GM12878 (cell line): ENCODE results near the gene TM4SF1. TPM values are rescaled to one million over a fixed set of nuclear protein-coding genes. Genes with fewer than 3 reads are reported as not detected.

Experiments
- ASH2L ChIP-seq: fragments of 300-600, 200-600 bp; sonication (generic); IDR thresholded peaks from 2 replicates; pipeline ENCODE4 v1.6.1; 2017; ENCODE audit warnings: low read depth, mild to moderate bottlenecking, borderline replicate concordance
- BACH1 ChIP-seq: fragments of 450-650 bp; IDR thresholded peaks from 2 replicates; pipeline ENCODE4 v1.6.1; 2017; ENCODE audit warnings: mild to moderate bottlenecking, borderline replicate concordance
- CBFB ChIP-seq: IDR thresholded peaks from 2 replicates; pipeline ENCODE4 v1.6.1; 2016; ENCODE audit warnings: antibody characterized with exemption, low read depth
- CHD2 ChIP-seq: IDR thresholded peaks from 2 replicates; pipeline ENCODE4 v1.6.1; 2011; ENCODE audit warnings: low read depth, low read length, improper control_type of control experiment, borderline replicate concordance
- E2F8 ChIP-seq: fragments of 450-650 bp; IDR thresholded peaks from 2 replicates; pipeline ENCODE4 v1.6.1; 2018; ENCODE audit warnings: mild to moderate bottlenecking, low read depth, moderate library complexity; ENCODE audit not compliant: partially characterized antibody
- EZH2 ChIP-seq: IDR thresholded peaks from 2 replicates; pipeline ENCODE4 v1.6.1; 2012; ENCODE audit warnings: low read depth, mild to moderate bottlenecking, control low read depth, inconsistent platforms, low read length, borderline replicate concordance; ENCODE audit not compliant: control insufficient read depth
- IRF4 ChIP-seq: IDR thresholded peaks from 2 replicates; pipeline ENCODE4 v1.6.1; 2011; ENCODE audit warnings: low read depth, low read length
- JUND ChIP-seq: IDR thresholded peaks from 2 replicates; pipeline ENCODE4 v1.6.1; 2012; ENCODE audit warnings: low read depth, mild to moderate bottlenecking, low read length, improper control_type of control experiment, moderate library complexity
- MLLT1 ChIP-seq: fragments of 450-650 bp; IDR thresholded peaks from 2 replicates; pipeline ENCODE4 v1.6.1; 2016; ENCODE audit warnings: mild to moderate bottlenecking
- PRDM15 ChIP-seq: fragments of 450-650 bp; formaldehyde crosslinking; IDR thresholded peaks from 2 replicates; pipeline ENCODE4 v1.4.0; 2020; ENCODE audit warnings: mild to moderate bottlenecking, moderate library complexity
- TAF1 ChIP-seq: IDR thresholded peaks from 2 replicates; pipeline ENCODE4 v1.6.1; 2011; ENCODE audit warnings: mild to moderate bottlenecking, low read depth, low read length, borderline replicate concordance
- TCF12 ChIP-seq: IDR thresholded peaks from 2 replicates; pipeline ENCODE4 v1.6.1; 2011; ENCODE audit warnings: low read depth, mild to moderate bottlenecking, low read length
- TCF7 ChIP-seq: IDR thresholded peaks from 2 replicates; pipeline ENCODE4 v1.6.1; 2014; ENCODE audit warnings: antibody characterized with exemption, borderline replicate concordance
- polyA plus RNA-seq, 11 experiments: library from polyadenylated mRNA; depleted of rRNA in 4 of 11; unstranded in 6 of 11; stranded (reverse) in 5 of 11; fragments of >200 nt; fragmentation: Nextera tagmentation in 4 of 11; fragmentation: Illumina TruSeq in 1 of 11; extraction: Ambion mirVana in 4 of 11; extraction: Trizol in 1 of 11; gene quantifications; 1 replicate in 1 of 11; 2 replicates in 10 of 11; pipeline versions ENCODE4 v1.2.1 to v1.2.3, GENCODE V29; 2011 to 2016; ENCODE audit warnings: inconsistent platforms in 2 of 11, missing spikeins in 2 of 11, low read depth in 1 of 11
- total RNA-seq, 4 experiments: library from RNA; depleted of rRNA in 3 of 4; stranded (reverse); fragments of >200 nt in 3 of 4; fragmentation: Illumina TruSeq in 1 of 4; extraction: Trizol in 1 of 4; gene quantifications; 2 replicates each; pipeline versions ENCODE4 v1.2.1 to v1.2.3, GENCODE V29; 2013 to 2021

TM4SF1 gene
- total and polyA plus RNA-seq, 10 of the 15 experiments (the other 5 are each of a cell fraction or from before 2014, with no cell fraction given): 0.05 to 1.2 TPM; not detected in 8

- no peak for TF ChIP-seq CHD2
- TF ChIP-seq ASH2L: no peak
- TF ChIP-seq MLLT1: no peak
- no peak for TF ChIP-seq EZH2
- no peak for TF ChIP-seq TCF7
- TF ChIP-seq JUND: no peak
- TF ChIP-seq CBFB: no peak
- TF ChIP-seq TCF12: no peak
- TF ChIP-seq TAF1: no peak
- TF ChIP-seq BACH1: no peak
- TF ChIP-seq PRDM15 (CRISPR knock-in tag): no peak
- no peak for TF ChIP-seq E2F8
- no peak for TF ChIP-seq IRF4
Measured at GRCh38 chr3:149353581-149354184, 23.8 kb downstream of the TM4SF1 start (continued).
